WTC11 (cell line): ENCODE data around the gene ADARB2. TPM values are rescaled to one million over a fixed set of nuclear protein-coding genes. Genes with fewer than 3 reads are reported as not detected.

Source experiments
- ATAC-seq: fragments of 200-7000 bp; cut with Tn5 transposase; 2 replicates; pipeline ENCODE4 v1.10.0; 2021; ENCODE audit warnings: mild to moderate bottlenecking, moderate library complexity
- CTCF ChIA-PET: fragments of 300-600 bp; sonication (Branson Sonifier 250); formaldehyde crosslinking; loops from one replicate; lab custom pipeline; 2021; ENCODE audit warnings: antibody characterized with exemption; lab: Charles Lee
- POLR2A ChIA-PET: fragments of 350-600 bp; sonication (Branson Sonifier 250); formaldehyde crosslinking; loops from one replicate; lab custom pipeline; 2021; ENCODE audit warnings: antibody characterized with exemption; lab: Charles Lee
- DNase-seq: peaks from one replicate; pipeline ENCODE4 v3.0.0; 2021; ENCODE audit warnings: low spot score
- H3K27ac Mint-ChIP-seq: 2 replicates; pipeline ENCODE4 v1.8.0; 2021; ENCODE audit warnings: mixed read lengths
- H3K27me3 Mint-ChIP-seq: 2 replicates; pipeline ENCODE4 v1.8.0; 2021; ENCODE audit warnings: low read depth, mild to moderate bottlenecking, moderate library complexity, mixed read lengths
- H3K36me3 Mint-ChIP-seq: 2 replicates; pipeline ENCODE4 v1.8.0; 2021; ENCODE audit warnings: mixed read lengths
- H3K4me1 Mint-ChIP-seq: 2 replicates; pipeline ENCODE4 v1.8.0; 2022; ENCODE audit warnings: mixed read lengths
- H3K4me3 Mint-ChIP-seq: 2 replicates; pipeline ENCODE4 v1.8.0; 2021; ENCODE audit warnings: mild to moderate bottlenecking, moderate library complexity, mixed read lengths
- H3K9me3 Mint-ChIP-seq: 2 replicates; pipeline ENCODE4 v1.8.0; 2021; ENCODE audit warnings: mixed read lengths
- AFF4 ChIP-seq: sonication (generic); formaldehyde crosslinking; IDR thresholded peaks from 2 replicates; pipeline ENCODE4 v1.8.1; 2023; ENCODE audit warnings: mild to moderate bottlenecking, missing genetic modification reagents, borderline replicate concordance
- CDX4 ChIP-seq: fragments of 250-450 bp; sonication (Bioruptor Pico); IDR thresholded peaks from 2 replicates; pipeline ENCODE4 v1.9.0; 2021; ENCODE audit warnings: moderate library complexity, mild to moderate bottlenecking, inconsistent platforms, borderline replicate concordance
- CREM ChIP-seq: sonication (generic); formaldehyde crosslinking; IDR thresholded peaks from 2 replicates; pipeline ENCODE4 v1.8.1; 2022; ENCODE audit warnings: mild to moderate bottlenecking, missing genetic modification reagents, moderate library complexity
- E2F5 ChIP-seq: sonication (generic); formaldehyde crosslinking; IDR thresholded peaks from 2 replicates; pipeline ENCODE4 v1.8.1; 2022; ENCODE audit warnings: mild to moderate bottlenecking, moderate library complexity, missing genetic modification reagents
- ELF4 ChIP-seq: sonication (generic); formaldehyde crosslinking; IDR thresholded peaks from 2 replicates; pipeline ENCODE4 v1.8.1; 2022; ENCODE audit warnings: low read depth, mild to moderate bottlenecking, moderate library complexity, missing genetic modification reagents
- ETV6 ChIP-seq: sonication (generic); formaldehyde crosslinking; IDR thresholded peaks from 2 replicates; pipeline ENCODE4 v1.8.1; 2022; ENCODE audit warnings: mild to moderate bottlenecking, missing genetic modification reagents
- IRF2 ChIP-seq: sonication (generic); formaldehyde crosslinking; IDR thresholded peaks from 2 replicates; pipeline ENCODE4 v1.8.0; 2022; ENCODE audit warnings: low read depth, missing genetic modification reagents, borderline replicate concordance
- JAZF1 ChIP-seq: fragments of 250-450 bp; sonication (Bioruptor Pico); IDR thresholded peaks from 2 replicates; pipeline ENCODE4 v1.9.0; 2021; ENCODE audit warnings: moderate library complexity, mild to moderate bottlenecking, inconsistent platforms
- KAT7 ChIP-seq: sonication (generic); formaldehyde crosslinking; IDR thresholded peaks from 2 replicates; pipeline ENCODE4 v1.8.1; 2023; ENCODE audit warnings: missing genetic modification reagents, mild to moderate bottlenecking, borderline replicate concordance
- NFATC4 ChIP-seq: fragments of 250-450 bp; sonication (Bioruptor Pico); IDR thresholded peaks from 2 replicates; pipeline ENCODE4 v1.9.0; 2021; ENCODE audit warnings: mild to moderate bottlenecking
- NFE2L1 ChIP-seq: sonication (generic); formaldehyde crosslinking; IDR thresholded peaks from 2 replicates; pipeline ENCODE4 v1.8.1; 2023; ENCODE audit warnings: missing genetic modification reagents
- PRDM15 ChIP-seq: sonication (generic); formaldehyde crosslinking; IDR thresholded peaks from 2 replicates; pipeline ENCODE4 v1.8.0; 2022; ENCODE audit warnings: missing genetic modification reagents
- TCF7 ChIP-seq: sonication (generic); formaldehyde crosslinking; IDR thresholded peaks from 2 replicates; pipeline ENCODE4 v1.8.0; 2022; ENCODE audit warnings: mild to moderate bottlenecking, low read depth, missing genetic modification reagents, moderate library complexity
- TEAD4 ChIP-seq: sonication (generic); formaldehyde crosslinking; IDR thresholded peaks from 2 replicates; pipeline ENCODE4 v1.8.0; 2022; ENCODE audit warnings: mild to moderate bottlenecking, missing genetic modification reagents
- TP53 ChIP-seq: sonication (generic); formaldehyde crosslinking; IDR thresholded peaks from 2 replicates; pipeline ENCODE4 v1.8.1; 2023; ENCODE audit warnings: mild to moderate bottlenecking, missing genetic modification reagents
- ZNF138 ChIP-seq: sonication (generic); formaldehyde crosslinking; conservative IDR thresholded peaks from 2 replicates; pipeline ENCODE4 v1.8.1; 2022; ENCODE audit warnings: mild to moderate bottlenecking, moderate library complexity, missing genetic modification reagents
- ZNF232 ChIP-seq: sonication (generic); formaldehyde crosslinking; IDR thresholded peaks from 2 replicates; pipeline ENCODE4 v1.8.0; 2022; ENCODE audit warnings: mild to moderate bottlenecking, missing genetic modification reagents
- ZNF396 ChIP-seq: fragments of 250-450 bp; sonication (Bioruptor Pico); IDR thresholded peaks from 2 replicates; pipeline ENCODE4 v1.8.0; 2021; ENCODE audit warnings: mild to moderate bottlenecking, moderate library complexity, borderline replicate concordance
- ZNF423 ChIP-seq: fragments of 250-450 bp; sonication (Bioruptor Pico); IDR thresholded peaks from 2 replicates; pipeline ENCODE4 v2.1.2; 2022; ENCODE audit warnings: mild to moderate bottlenecking, moderate library complexity
- total RNA-seq: library from RNA; stranded (reverse); gene quantifications from 3 replicates; pipeline ENCODE4 v1.2.3, GENCODE V29; 2021

Gene ADARB2
- total RNA-seq, 1 experiment from 2014 or later, result 3.7 TPM

GRCh38 chr10:1498746-1499358, 238.5 kb downstream of the ADARB2 start (continued):
- TF ChIP-seq IRF2 (CRISPR knock-in tag) (no peak), ZNF138 (CRISPR knock-in tag) (no peak), JAZF1 (CRISPR knock-in tag) (no peak), ELF4 (CRISPR knock-in tag) (no peak), CREM (CRISPR knock-in tag) (no peak), KAT7 (CRISPR knock-in tag) (no peak), E2F5 (CRISPR knock-in tag) (no peak), TCF7 (CRISPR knock-in tag) (no peak), ZNF423 (CRISPR knock-in tag) (no peak)

- DNase-seq (no peak), ATAC-seq (no peak)
- POLR2A ChIA-PET, result no interaction called here
- H3K4me3 Mint-ChIP-seq, result no peak overlapping the region
- no peak overlapping the region for H3K27ac Mint-ChIP-seq
- H3K9me3 Mint-ChIP-seq, result no peaks in the 10 kb centered on the region
- peaks cover 1% of the 10 kb centered on the region; the same call in 1 of the 2 replicates for H3K4me1 Mint-ChIP-seq
- TF ChIP-seq ZNF396 (no peak), ZNF232 (CRISPR knock-in tag) (no peak), TEAD4 (CRISPR knock-in tag) (no peak), TP53 (CRISPR knock-in tag) (no peak), CDX4 (CRISPR knock-in tag) (no peak), PRDM15 (CRISPR knock-in tag) (no peak), NFE2L1 (CRISPR knock-in tag) (no peak), AFF4 (CRISPR knock-in tag) (no peak), ETV6 (no peak), NFATC4 (CRISPR knock-in tag) (no peak)
- H3K27me3 Mint-ChIP-seq, result no peaks in the 10 kb centered on the region
- no peaks in the 10 kb centered on the region for H3K36me3 Mint-ChIP-seq
- CTCF ChIA-PET, result no interaction called here
These were observed 241.3 kb downstream of the ADARB2 start for GRCh38 chr10:1495915-1496517.
